HepG2 (cell line): ENCODE measurements around the gene ZXDC. TPM values are rescaled to one million over a fixed set of nuclear protein-coding genes. Genes with fewer than 3 reads are reported as not detected.

ENCODE experiments used
- ADNP ChIP-seq: sonication (generic); formaldehyde crosslinking; IDR thresholded peaks from 2 replicates; pipeline ENCODE4 v1.4.0; 2020; ENCODE audit warnings: missing genetic modification reagents
- FOXK1 ChIP-seq: sonication (generic); formaldehyde crosslinking; IDR thresholded peaks from 2 replicates; pipeline ENCODE4 v1.4.0; 2020; ENCODE audit warnings: low read depth, missing genetic modification reagents, borderline replicate concordance
- NCOA1 ChIP-seq: sonication (generic); formaldehyde crosslinking; IDR thresholded peaks from 2 replicates; pipeline ENCODE4 v1.9.0; 2021; ENCODE audit warnings: missing genetic modification reagents
- PAWR ChIP-seq: sonication (generic); formaldehyde crosslinking; IDR thresholded peaks from 2 replicates; pipeline ENCODE4 v1.4.0; 2020; ENCODE audit warnings: missing genetic modification reagents, mild to moderate bottlenecking, borderline replicate concordance
- SRSF4 ChIP-seq: fragments of 200-400 bp; formaldehyde crosslinking; IDR thresholded peaks from one replicate; pipeline ENCODE4 v1.6.1; 2018; ENCODE audit warnings: mild to moderate bottlenecking, low read depth, low read length, moderate library complexity; ENCODE audit not compliant: poor library complexity, severe bottlenecking
- SYNCRIP ChIP-seq: fragments of 200-400 bp; formaldehyde crosslinking; IDR thresholded peaks from 2 replicates; pipeline ENCODE4 v1.6.1; 2018; ENCODE audit warnings: mild to moderate bottlenecking, low read depth, low read length; ENCODE audit not compliant: insufficient read depth
- TEAD3 ChIP-seq: optimal IDR thresholded peaks from 2 replicates; pipeline ENCODE3; 2016; ENCODE audit warnings: borderline replicate concordance
- THAP11 ChIP-seq: IDR thresholded peaks from 2 replicates; pipeline ENCODE4 v1.6.1; 2016; ENCODE audit warnings: missing biosample characterization, missing genetic modification reagents
- ZNF12 ChIP-seq: sonication (generic); formaldehyde crosslinking; IDR thresholded peaks from 2 replicates; pipeline ENCODE4 v1.5.0; 2020; ENCODE audit warnings: missing genetic modification reagents
- ZNF451 ChIP-seq: sonication (generic); formaldehyde crosslinking; IDR thresholded peaks from 2 replicates; pipeline ENCODE4 v1.5.0; 2020; ENCODE audit warnings: mild to moderate bottlenecking, missing genetic modification reagents
- ZNF543 ChIP-seq: sonication (generic); formaldehyde crosslinking; IDR thresholded peaks from 2 replicates; pipeline ENCODE4 v1.4.0; 2020; ENCODE audit warnings: mild to moderate bottlenecking, missing genetic modification reagents
- ZNF616 ChIP-seq: sonication (generic); formaldehyde crosslinking; IDR thresholded peaks from 2 replicates; pipeline ENCODE4 v1.5.0; 2020; ENCODE audit warnings: low read depth, mild to moderate bottlenecking, missing genetic modification reagents
- ZNF773 ChIP-seq: sonication (generic); formaldehyde crosslinking; IDR thresholded peaks from 2 replicates; pipeline ENCODE4 v1.4.0; 2020; ENCODE audit warnings: missing genetic modification reagents, borderline replicate concordance
- ZSCAN9 ChIP-seq: IDR thresholded peaks from 2 replicates; pipeline ENCODE4 v1.6.1; 2016; ENCODE audit warnings: borderline replicate concordance
- polyA plus RNA-seq, 8 experiments: library from polyadenylated mRNA; depleted of rRNA in 3 of 8; stranded (reverse) in 7 of 8; unstranded in 1 of 8; fragments of >200 nt; fragmentation: Illumina TruSeq in 4 of 8; extraction: Trizol in 4 of 8; gene quantifications; 2 replicates each; pipeline versions ENCODE4 v1.2.1 to v1.2.3, GENCODE V29; 2011 to 2016; ENCODE audit warnings: low read depth in 4 of 8, missing spikeins in 1 of 8, mixed read lengths in 1 of 8; ENCODE audit not compliant: insufficient read depth in 1 of 8
- total RNA-seq, 5 experiments: library from RNA; depleted of rRNA; stranded (reverse); fragments of >200 nt; fragmentation: Illumina TruSeq; extraction: Trizol; gene quantifications; 2 replicates each; pipeline ENCODE4 v1.2.3, GENCODE V29; 2016; ENCODE audit warnings: low read depth in 1 of 5
- TF ChIP-seq, protein P1 (sequence below): sonication (generic); formaldehyde crosslinking; IDR thresholded peaks from 2 replicates; pipeline ENCODE4 v1.9.0; 2021; ENCODE audit warnings: mild to moderate bottlenecking, missing genetic modification reagents
- TF ChIP-seq, protein P2 (sequence below): sonication (generic); formaldehyde crosslinking; IDR thresholded peaks from 2 replicates; pipeline ENCODE4 v1.4.0; 2020; ENCODE audit warnings: mild to moderate bottlenecking, missing genetic modification reagents
- TF ChIP-seq, protein P3 (sequence below): fragments of 450-650 bp; IDR thresholded peaks from 2 replicates; pipeline ENCODE4 v1.6.1; 2016
- TF ChIP-seq, protein P4 (sequence below): sonication (generic); formaldehyde crosslinking; IDR thresholded peaks from 2 replicates; pipeline ENCODE4 v1.4.0; 2020; ENCODE audit warnings: missing genetic modification reagents, borderline replicate concordance

Gene ZXDC
- total and polyA plus RNA-seq, 2 of the 13 experiments (the other 11 are each of a cell fraction or from before 2014, with no cell fraction given), result 17.6 to 21.2 TPM

DNA sequence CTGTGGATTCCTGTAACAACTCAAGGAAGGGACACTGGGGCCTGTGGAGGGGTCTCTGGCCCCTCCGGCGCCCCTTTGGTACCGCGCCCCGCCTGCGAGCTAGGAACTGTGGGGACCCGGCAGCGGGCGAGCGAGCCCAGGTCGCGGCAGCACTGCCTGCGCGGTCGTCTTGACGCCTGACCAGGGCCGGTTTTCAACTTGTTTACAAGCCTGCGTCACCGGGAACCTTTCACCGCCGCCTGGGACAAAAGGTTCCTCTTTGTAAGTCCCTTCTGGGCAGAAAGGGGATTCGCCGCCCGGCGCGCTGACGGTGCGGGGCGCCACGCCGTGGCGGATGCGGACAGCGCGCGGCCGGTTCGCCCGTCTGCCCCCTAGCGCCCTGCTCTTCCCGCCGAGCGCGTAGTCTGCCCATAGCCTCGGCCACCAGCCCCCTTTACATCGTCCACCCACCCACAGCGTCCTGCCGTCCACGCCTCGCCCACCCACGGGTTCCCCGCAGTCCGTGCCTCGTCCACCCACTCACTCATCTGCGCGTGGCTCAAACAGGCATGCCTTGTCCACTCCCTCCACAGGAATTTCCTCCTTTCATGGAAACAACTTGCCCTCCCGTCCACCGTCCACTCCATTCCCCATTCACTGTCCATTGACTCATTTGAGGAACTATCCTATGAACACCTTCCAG is 86.4 kb downstream of the ZXDC start (continued):
- TF ChIP-seq, protein P1, sequence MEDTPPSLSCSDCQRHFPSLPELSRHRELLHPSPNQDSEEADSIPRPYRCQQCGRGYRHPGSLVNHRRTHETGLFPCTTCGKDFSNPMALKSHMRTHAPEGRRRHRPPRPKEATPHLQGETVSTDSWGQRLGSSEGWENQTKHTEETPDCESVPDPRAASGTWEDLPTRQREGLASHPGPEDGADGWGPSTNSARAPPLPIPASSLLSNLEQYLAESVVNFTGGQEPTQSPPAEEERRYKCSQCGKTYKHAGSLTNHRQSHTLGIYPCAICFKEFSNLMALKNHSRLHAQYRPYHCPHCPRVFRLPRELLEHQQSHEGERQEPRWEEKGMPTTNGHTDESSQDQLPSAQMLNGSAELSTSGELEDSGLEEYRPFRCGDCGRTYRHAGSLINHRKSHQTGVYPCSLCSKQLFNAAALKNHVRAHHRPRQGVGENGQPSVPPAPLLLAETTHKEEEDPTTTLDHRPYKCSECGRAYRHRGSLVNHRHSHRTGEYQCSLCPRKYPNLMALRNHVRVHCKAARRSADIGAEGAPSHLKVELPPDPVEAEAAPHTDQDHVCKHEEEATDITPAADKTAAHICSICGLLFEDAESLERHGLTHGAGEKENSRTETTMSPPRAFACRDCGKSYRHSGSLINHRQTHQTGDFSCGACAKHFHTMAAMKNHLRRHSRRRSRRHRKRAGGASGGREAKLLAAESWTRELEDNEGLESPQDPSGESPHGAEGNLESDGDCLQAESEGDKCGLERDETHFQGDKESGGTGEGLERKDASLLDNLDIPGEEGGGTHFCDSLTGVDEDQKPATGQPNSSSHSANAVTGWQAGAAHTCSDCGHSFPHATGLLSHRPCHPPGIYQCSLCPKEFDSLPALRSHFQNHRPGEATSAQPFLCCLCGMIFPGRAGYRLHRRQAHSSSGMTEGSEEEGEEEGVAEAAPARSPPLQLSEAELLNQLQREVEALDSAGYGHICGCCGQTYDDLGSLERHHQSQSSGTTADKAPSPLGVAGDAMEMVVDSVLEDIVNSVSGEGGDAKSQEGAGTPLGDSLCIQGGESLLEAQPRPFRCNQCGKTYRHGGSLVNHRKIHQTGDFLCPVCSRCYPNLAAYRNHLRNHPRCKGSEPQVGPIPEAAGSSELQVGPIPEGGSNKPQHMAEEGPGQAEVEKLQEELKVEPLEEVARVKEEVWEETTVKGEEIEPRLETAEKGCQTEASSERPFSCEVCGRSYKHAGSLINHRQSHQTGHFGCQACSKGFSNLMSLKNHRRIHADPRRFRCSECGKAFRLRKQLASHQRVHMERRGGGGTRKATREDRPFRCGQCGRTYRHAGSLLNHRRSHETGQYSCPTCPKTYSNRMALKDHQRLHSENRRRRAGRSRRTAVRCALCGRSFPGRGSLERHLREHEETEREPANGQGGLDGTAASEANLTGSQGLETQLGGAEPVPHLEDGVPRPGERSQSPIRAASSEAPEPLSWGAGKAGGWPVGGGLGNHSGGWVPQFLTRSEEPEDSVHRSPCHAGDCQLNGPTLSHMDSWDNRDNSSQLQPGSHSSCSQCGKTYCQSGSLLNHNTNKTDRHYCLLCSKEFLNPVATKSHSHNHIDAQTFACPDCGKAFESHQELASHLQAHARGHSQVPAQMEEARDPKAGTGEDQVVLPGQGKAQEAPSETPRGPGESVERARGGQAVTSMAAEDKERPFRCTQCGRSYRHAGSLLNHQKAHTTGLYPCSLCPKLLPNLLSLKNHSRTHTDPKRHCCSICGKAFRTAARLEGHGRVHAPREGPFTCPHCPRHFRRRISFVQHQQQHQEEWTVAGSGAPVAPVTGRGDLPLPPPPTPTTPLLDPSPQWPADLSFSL (CRISPR knock-in tag), result no peak
- peak; percentile 59; the same call in 1 of the 2 replicates for TF ChIP-seq ZNF451 (CRISPR knock-in tag)
- peak; percentile 74; the same call in 1 of the 2 replicates for TF ChIP-seq ADNP (CRISPR knock-in tag)
- TF ChIP-seq SRSF4, result no peak
- TF ChIP-seq ZNF616, result no peak
- TF ChIP-seq, protein P2, sequence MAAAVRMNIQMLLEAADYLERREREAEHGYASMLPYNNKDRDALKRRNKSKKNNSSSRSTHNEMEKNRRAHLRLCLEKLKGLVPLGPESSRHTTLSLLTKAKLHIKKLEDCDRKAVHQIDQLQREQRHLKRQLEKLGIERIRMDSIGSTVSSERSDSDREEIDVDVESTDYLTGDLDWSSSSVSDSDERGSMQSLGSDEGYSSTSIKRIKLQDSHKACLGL (CRISPR knock-in tag), result peak; percentile 58
- TF ChIP-seq ZNF12, result peak; percentile 64; the same call in 1 of the 2 replicates
- peak; percentile 66 for TF ChIP-seq TEAD3
- no peak for TF ChIP-seq SYNCRIP
- TF ChIP-seq, protein P3, sequence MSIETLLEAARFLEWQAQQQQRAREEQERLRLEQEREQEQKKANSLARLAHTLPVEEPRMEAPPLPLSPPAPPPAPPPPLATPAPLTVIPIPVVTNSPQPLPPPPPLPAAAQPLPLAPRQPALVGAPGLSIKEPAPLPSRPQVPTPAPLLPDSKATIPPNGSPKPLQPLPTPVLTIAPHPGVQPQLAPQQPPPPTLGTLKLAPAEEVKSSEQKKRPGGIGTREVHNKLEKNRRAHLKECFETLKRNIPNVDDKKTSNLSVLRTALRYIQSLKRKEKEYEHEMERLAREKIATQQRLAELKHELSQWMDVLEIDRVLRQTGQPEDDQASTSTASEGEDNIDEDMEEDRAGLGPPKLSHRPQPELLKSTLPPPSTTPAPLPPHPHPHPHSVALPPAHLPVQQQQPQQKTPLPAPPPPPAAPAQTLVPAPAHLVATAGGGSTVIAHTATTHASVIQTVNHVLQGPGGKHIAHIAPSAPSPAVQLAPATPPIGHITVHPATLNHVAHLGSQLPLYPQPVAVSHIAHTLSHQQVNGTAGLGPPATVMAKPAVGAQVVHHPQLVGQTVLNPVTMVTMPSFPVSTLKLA, result no peak
- no peak for TF ChIP-seq NCOA1 (CRISPR knock-in tag)
- TF ChIP-seq ZNF773 (CRISPR knock-in tag), result 0 out of 2 replicates have a peak, but pooled peaks have one; percentile 27
- peak; percentile 77; the same call in 1 of the 2 replicates for TF ChIP-seq ZNF543 (CRISPR knock-in tag)
- no peak for TF ChIP-seq PAWR (CRISPR knock-in tag)
- peak; percentile 44; the same call in 1 of the 2 replicates for TF ChIP-seq ZSCAN9
- peak; percentile 77; the same call in 1 of the 2 replicates for TF ChIP-seq FOXK1 (CRISPR knock-in tag)
- TF ChIP-seq THAP11, result peak; percentile 59
- TF ChIP-seq, protein P4, sequence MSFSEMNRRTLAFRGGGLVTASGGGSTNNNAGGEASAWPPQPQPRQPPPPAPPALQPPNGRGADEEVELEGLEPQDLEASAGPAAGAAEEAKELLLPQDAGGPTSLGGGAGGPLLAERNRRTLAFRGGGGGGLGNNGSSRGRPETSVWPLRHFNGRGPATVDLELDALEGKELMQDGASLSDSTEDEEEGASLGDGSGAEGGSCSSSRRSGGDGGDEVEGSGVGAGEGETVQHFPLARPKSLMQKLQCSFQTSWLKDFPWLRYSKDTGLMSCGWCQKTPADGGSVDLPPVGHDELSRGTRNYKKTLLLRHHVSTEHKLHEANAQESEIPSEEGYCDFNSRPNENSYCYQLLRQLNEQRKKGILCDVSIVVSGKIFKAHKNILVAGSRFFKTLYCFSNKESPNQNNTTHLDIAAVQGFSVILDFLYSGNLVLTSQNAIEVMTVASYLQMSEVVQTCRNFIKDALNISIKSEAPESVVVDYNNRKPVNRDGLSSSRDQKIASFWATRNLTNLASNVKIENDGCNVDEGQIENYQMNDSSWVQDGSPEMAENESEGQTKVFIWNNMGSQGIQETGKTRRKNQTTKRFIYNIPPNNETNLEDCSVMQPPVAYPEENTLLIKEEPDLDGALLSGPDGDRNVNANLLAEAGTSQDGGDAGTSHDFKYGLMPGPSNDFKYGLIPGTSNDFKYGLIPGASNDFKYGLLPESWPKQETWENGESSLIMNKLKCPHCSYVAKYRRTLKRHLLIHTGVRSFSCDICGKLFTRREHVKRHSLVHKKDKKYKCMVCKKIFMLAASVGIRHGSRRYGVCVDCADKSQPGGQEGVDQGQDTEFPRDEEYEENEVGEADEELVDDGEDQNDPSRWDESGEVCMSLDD (CRISPR knock-in tag), result no peak
